GM23338 (cell line): ENCODE data around the gene GALNT16. TPM values are rescaled to one million over a fixed set of nuclear protein-coding genes. Genes with fewer than 3 reads are reported as not detected.

Source experiments
- ATAC-seq: fragments of 200-7000 bp; cut with Tn5 transposase; 3 replicates; pipeline ENCODE4 v1.9.1; 2020
- DNase-seq: peaks from one replicate; pipeline ENCODE4 v3.0.0-alpha.2; 2015; ENCODE audit warnings: low spot score
- H2AFZ ChIP-seq: fragments of 200-600 bp; sonication (generic); 2 replicates; pipeline ENCODE4 v1.8.0; 2016; ENCODE audit warnings: antibody characterized with exemption, mild to moderate bottlenecking, moderate library complexity
- H3F3A ChIP-seq: fragments of 200-600 bp; sonication (generic); replicated peaks from 2 replicates; pipeline ENCODE4 v1.8.0; 2017; ENCODE audit warnings: antibody characterized with exemption, mixed run types, low read depth
- H3K27ac ChIP-seq: fragments of 200-600 bp; sonication (generic); 2 replicates; pipeline ENCODE4 v1.6.1; 2016; ENCODE audit warnings: low read depth
- H3K27me3 ChIP-seq: fragments of 200-600 bp; sonication (generic); 2 replicates; pipeline ENCODE4 v1.8.0; 2016; ENCODE audit warnings: mild to moderate bottlenecking, mixed run types, moderate library complexity; ENCODE audit not compliant: insufficient read depth
- H3K36me3 ChIP-seq: fragments of 200-600 bp; sonication (generic); 2 replicates; pipeline ENCODE4 v1.8.0; 2016; ENCODE audit warnings: mild to moderate bottlenecking; ENCODE audit not compliant: insufficient read depth
- H3K4me1 ChIP-seq: fragments of 200-600 bp; sonication (generic); 2 replicates; pipeline ENCODE4 v1.8.0; 2016; ENCODE audit warnings: mild to moderate bottlenecking, moderate library complexity; ENCODE audit not compliant: insufficient read depth
- H3K4me2 ChIP-seq: fragments of 200-600 bp; sonication (generic); 2 replicates; pipeline ENCODE4 v1.7.1; 2017; ENCODE audit warnings: mixed run types
- H3K4me3 ChIP-seq: fragments of 200-600 bp; sonication (generic); 2 replicates; pipeline ENCODE4 v1.6.1; 2016; ENCODE audit warnings: mixed run types
- H3K79me2 ChIP-seq: fragments of 200-600 bp; sonication (generic); replicated peaks from 2 replicates; pipeline ENCODE4 v1.8.0; 2017; ENCODE audit warnings: mild to moderate bottlenecking; ENCODE audit not compliant: insufficient read depth
- H3K9me2 ChIP-seq: fragments of 200-600 bp; sonication (generic); 2 replicates; pipeline ENCODE4 v1.8.0; 2017; ENCODE audit not compliant: insufficient read depth
- H4K20me1 ChIP-seq: fragments of 200-600 bp; sonication (generic); replicated peaks from 2 replicates; pipeline ENCODE4 v1.8.0; 2017; ENCODE audit warnings: mild to moderate bottlenecking; ENCODE audit not compliant: insufficient read depth
- H3K27ac Mint-ChIP-seq: 2 replicates; pipeline ENCODE4 v1.8.0; 2020; ENCODE audit warnings: inconsistent platforms, mild to moderate bottlenecking, moderate library complexity, mixed read lengths
- H3K27me3 Mint-ChIP-seq: 3 replicates; pipeline ENCODE4 v1.8.0; 2022; ENCODE audit warnings: low read depth, mild to moderate bottlenecking, moderate library complexity, mixed read lengths, inconsistent platforms; ENCODE audit not compliant: insufficient read depth, poor library complexity
- H3K36me3 Mint-ChIP-seq: 3 replicates; pipeline ENCODE4 v1.8.0; 2021; ENCODE audit warnings: low read depth, mild to moderate bottlenecking, inconsistent platforms, moderate library complexity, mixed read lengths
- H3K4me1 Mint-ChIP-seq: 3 replicates; pipeline ENCODE4 v1.8.0; 2020; ENCODE audit warnings: mild to moderate bottlenecking, inconsistent platforms, mixed read lengths
- H3K4me3 Mint-ChIP-seq: 3 replicates; pipeline ENCODE4 v1.8.0; 2021; ENCODE audit warnings: moderate library complexity, mild to moderate bottlenecking, inconsistent platforms, mixed read lengths
- H3K9me3 Mint-ChIP-seq: 3 replicates; pipeline ENCODE4 v1.8.0; 2020; ENCODE audit warnings: moderate library complexity, mild to moderate bottlenecking, inconsistent platforms, mixed read lengths
- CREB1 ChIP-seq: fragments of 250-450 bp; sonication (Bioruptor Pico); IDR thresholded peaks from 2 replicates; pipeline ENCODE4 v1.5.0; 2020; ENCODE audit warnings: low read depth, mild to moderate bottlenecking, moderate library complexity
- EZH2 ChIP-seq: fragments of 200-600 bp; sonication (generic); IDR thresholded peaks from one replicate; pipeline ENCODE4 v1.8.0; 2017; ENCODE audit warnings: antibody characterized with exemption, mild to moderate bottlenecking, low read depth; ENCODE audit not compliant: unreplicated experiment
- EZH2phosphoT487 ChIP-seq: fragments of 200-600 bp; sonication (generic); IDR thresholded peaks from one replicate; pipeline ENCODE4 v1.8.1; 2018; ENCODE audit warnings: antibody characterized with exemption; ENCODE audit not compliant: unreplicated experiment
- JUNB ChIP-seq: IDR thresholded peaks from one replicate; pipeline ENCODE4 v1.6.1; 2016; ENCODE audit warnings: antibody characterized with exemption; ENCODE audit not compliant: unreplicated experiment
- NANOG ChIP-seq: IDR thresholded peaks from 2 replicates; pipeline ENCODE4 v1.6.1; 2016; ENCODE audit warnings: antibody characterized with exemption, borderline replicate concordance
- POLR2AphosphoS5 ChIP-seq: IDR thresholded peaks from 2 replicates; pipeline ENCODE4 v1.6.1; 2016; ENCODE audit warnings: antibody characterized with exemption, low read depth
- STAT1 ChIP-seq: IDR thresholded peaks from one replicate; pipeline ENCODE4 v1.6.1; 2016; ENCODE audit warnings: antibody characterized with exemption; ENCODE audit not compliant: unreplicated experiment
- ZNF114 ChIP-seq: fragments of 250-450 bp; sonication (Bioruptor Pico); IDR thresholded peaks from 2 replicates; pipeline ENCODE4 v1.5.0; 2020; ENCODE audit warnings: mild to moderate bottlenecking, moderate library complexity
- ZNF331 ChIP-seq: fragments of 250-450 bp; sonication (Bioruptor Pico); IDR thresholded peaks from 2 replicates; pipeline ENCODE4 v1.5.0; 2020; ENCODE audit warnings: low read depth, mild to moderate bottlenecking, moderate library complexity
- polyA plus RNA-seq: library from polyadenylated mRNA; unstranded; fragments of >200 nt; fragmentation: Nextera tagmentation; extraction: Ambion mirVana; gene quantifications from 2 replicates; pipeline ENCODE4 v1.2.1, GENCODE V29; 2016
- total RNA-seq: library from RNA; depleted of rRNA; stranded (reverse); fragments of >200 nt; shearing (Covaris generic); gene quantifications from 2 replicates; pipeline ENCODE4 v1.2.3, GENCODE V29; 2014
- TF ChIP-seq, protein P1 (sequence below), 2 experiments: fragments of 200-600 bp in 1 of 2; sonication (generic) in 1 of 2; conservative IDR thresholded peaks; 2 replicates each; pipeline versions ENCODE4 v1.5.1 to v1.6.1; 2016 to 2017; ENCODE audit warnings: antibody characterized with exemption in 2 of 2, low read depth in 2 of 2, mild to moderate bottlenecking in 2 of 2, moderate library complexity in 1 of 2
- TF ChIP-seq, protein P2 (sequence below): IDR thresholded peaks from 2 replicates; pipeline ENCODE4 v1.6.1; 2016; ENCODE audit warnings: antibody characterized with exemption
- TF ChIP-seq, protein P3 (sequence below): fragments of 250-450 bp; sonication (Bioruptor Pico); IDR thresholded peaks from 2 replicates; pipeline ENCODE4 v1.5.0; 2020; ENCODE audit warnings: mild to moderate bottlenecking, moderate library complexity
- TF ChIP-seq, protein P4 (sequence below): IDR thresholded peaks from one replicate; pipeline ENCODE4 v1.6.1; 2018; ENCODE audit warnings: antibody characterized with exemption; ENCODE audit not compliant: unreplicated experiment

The GALNT16 gene
- total and polyA plus RNA-seq, 2 experiments from 2014 or later, result 1.5 to 2.9 TPM

DNA sequence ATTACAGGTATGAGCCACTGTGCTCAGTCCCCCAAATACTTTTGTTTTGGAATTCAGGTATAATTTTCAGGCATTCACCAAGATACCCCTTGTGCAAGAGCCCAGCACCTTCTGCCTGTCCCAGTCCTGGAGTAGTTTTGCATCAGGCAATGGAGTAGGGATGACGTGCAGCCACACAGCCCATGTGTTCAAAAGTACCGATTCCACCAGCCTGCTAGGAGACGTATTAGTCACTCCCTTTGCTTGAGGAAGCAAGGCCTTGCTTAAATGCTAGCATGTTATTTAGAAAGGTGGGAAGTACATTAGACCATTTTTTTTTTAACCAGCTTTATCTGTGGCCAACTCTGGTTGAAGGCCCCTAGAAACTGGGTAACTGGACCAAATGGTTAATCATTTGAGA, 15.0 kb upstream of the GALNT16 start:
- H3K4me3 Mint-ChIP-seq, result no peak overlapping the region
- H3K27ac Mint-ChIP-seq, result no peak overlapping the region
- H3K4me1 Mint-ChIP-seq, result no peaks in the 10 kb centered on the region
- H3K36me3 ChIP-seq, result no peaks in the 10 kb centered on the region
- ATAC-seq (no peak), DNase-seq (no peak)
- no peak overlapping the region for H3K4me3 ChIP-seq
- TF ChIP-seq, protein P1, sequence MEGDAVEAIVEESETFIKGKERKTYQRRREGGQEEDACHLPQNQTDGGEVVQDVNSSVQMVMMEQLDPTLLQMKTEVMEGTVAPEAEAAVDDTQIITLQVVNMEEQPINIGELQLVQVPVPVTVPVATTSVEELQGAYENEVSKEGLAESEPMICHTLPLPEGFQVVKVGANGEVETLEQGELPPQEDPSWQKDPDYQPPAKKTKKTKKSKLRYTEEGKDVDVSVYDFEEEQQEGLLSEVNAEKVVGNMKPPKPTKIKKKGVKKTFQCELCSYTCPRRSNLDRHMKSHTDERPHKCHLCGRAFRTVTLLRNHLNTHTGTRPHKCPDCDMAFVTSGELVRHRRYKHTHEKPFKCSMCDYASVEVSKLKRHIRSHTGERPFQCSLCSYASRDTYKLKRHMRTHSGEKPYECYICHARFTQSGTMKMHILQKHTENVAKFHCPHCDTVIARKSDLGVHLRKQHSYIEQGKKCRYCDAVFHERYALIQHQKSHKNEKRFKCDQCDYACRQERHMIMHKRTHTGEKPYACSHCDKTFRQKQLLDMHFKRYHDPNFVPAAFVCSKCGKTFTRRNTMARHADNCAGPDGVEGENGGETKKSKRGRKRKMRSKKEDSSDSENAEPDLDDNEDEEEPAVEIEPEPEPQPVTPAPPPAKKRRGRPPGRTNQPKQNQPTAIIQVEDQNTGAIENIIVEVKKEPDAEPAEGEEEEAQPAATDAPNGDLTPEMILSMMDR (conservative IDR thresholded peaks at IDR 0.05; ENCODE audit: low read depth in 2 of 2), result no peak
- TF ChIP-seq, protein P2, sequence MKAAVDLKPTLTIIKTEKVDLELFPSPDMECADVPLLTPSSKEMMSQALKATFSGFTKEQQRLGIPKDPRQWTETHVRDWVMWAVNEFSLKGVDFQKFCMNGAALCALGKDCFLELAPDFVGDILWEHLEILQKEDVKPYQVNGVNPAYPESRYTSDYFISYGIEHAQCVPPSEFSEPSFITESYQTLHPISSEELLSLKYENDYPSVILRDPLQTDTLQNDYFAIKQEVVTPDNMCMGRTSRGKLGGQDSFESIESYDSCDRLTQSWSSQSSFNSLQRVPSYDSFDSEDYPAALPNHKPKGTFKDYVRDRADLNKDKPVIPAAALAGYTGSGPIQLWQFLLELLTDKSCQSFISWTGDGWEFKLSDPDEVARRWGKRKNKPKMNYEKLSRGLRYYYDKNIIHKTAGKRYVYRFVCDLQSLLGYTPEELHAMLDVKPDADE, result no peak
- TF ChIP-seq CREB1 (CRISPR knock-in tag), result no peak
- no peak for TF ChIP-seq NANOG
- TF ChIP-seq, protein P3, sequence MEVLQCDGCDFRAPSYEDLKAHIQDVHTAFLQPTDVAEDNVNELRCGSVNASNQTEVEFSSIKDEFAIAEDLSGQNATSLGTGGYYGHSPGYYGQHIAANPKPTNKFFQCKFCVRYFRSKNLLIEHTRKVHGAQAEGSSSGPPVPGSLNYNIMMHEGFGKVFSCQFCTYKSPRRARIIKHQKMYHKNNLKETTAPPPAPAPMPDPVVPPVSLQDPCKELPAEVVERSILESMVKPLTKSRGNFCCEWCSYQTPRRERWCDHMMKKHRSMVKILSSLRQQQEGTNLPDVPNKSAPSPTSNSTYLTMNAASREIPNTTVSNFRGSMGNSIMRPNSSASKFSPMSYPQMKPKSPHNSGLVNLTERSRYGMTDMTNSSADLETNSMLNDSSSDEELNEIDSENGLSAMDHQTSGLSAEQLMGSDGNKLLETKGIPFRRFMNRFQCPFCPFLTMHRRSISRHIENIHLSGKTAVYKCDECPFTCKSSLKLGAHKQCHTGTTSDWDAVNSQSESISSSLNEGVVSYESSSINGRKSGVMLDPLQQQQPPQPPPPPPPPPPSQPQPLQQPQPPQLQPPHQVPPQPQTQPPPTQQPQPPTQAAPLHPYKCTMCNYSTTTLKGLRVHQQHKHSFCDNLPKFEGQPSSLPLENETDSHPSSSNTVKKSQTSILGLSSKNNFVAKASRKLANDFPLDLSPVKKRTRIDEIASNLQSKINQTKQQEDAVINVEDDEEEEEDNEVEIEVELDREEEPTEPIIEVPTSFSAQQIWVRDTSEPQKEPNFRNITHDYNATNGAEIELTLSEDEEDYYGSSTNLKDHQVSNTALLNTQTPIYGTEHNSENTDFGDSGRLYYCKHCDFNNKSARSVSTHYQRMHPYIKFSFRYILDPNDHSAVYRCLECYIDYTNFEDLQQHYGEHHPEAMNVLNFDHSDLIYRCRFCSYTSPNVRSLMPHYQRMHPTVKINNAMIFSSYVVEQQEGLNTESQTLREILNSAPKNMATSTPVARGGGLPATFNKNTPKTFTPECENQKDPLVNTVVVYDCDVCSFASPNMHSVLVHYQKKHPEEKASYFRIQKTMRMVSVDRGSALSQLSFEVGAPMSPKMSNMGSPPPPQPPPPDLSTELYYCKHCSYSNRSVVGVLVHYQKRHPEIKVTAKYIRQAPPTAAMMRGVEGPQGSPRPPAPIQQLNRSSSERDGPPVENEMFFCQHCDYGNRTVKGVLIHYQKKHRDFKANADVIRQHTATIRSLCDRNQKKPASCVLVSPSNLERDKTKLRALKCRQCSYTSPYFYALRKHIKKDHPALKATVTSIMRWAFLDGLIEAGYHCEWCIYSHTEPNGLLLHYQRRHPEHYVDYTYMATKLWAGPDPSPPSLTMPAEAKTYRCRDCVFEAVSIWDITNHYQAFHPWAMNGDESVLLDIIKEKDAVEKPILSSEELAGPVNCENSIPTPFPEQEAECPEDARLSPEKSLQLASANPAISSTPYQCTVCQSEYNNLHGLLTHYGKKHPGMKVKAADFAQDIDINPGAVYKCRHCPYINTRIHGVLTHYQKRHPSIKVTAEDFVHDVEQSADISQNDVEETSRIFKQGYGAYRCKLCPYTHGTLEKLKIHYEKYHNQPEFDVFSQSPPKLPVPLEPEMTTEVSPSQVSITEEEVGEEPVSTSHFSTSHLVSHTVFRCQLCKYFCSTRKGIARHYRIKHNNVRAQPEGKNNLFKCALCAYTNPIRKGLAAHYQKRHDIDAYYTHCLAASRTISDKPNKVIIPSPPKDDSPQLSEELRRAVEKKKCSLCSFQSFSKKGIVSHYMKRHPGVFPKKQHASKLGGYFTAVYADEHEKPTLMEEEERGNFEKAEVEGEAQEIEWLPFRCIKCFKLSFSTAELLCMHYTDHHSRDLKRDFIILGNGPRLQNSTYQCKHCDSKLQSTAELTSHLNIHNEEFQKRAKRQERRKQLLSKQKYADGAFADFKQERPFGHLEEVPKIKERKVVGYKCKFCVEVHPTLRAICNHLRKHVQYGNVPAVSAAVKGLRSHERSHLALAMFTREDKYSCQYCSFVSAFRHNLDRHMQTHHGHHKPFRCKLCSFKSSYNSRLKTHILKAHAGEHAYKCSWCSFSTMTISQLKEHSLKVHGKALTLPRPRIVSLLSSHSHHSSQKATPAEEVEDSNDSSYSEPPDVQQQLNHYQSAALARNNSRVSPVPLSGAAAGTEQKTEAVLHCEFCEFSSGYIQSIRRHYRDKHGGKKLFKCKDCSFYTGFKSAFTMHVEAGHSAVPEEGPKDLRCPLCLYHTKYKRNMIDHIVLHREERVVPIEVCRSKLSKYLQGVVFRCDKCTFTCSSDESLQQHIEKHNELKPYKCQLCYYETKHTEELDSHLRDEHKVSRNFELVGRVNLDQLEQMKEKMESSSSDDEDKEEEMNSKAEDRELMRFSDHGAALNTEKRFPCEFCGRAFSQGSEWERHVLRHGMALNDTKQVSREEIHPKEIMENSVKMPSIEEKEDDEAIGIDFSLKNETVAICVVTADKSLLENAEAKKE (CRISPR knock-in tag), result no peak
- TF ChIP-seq EZH2, result no peak
- no peak for TF ChIP-seq JUNB
- TF ChIP-seq ZNF331 (CRISPR knock-in tag), result no peak
- TF ChIP-seq, protein P4, sequence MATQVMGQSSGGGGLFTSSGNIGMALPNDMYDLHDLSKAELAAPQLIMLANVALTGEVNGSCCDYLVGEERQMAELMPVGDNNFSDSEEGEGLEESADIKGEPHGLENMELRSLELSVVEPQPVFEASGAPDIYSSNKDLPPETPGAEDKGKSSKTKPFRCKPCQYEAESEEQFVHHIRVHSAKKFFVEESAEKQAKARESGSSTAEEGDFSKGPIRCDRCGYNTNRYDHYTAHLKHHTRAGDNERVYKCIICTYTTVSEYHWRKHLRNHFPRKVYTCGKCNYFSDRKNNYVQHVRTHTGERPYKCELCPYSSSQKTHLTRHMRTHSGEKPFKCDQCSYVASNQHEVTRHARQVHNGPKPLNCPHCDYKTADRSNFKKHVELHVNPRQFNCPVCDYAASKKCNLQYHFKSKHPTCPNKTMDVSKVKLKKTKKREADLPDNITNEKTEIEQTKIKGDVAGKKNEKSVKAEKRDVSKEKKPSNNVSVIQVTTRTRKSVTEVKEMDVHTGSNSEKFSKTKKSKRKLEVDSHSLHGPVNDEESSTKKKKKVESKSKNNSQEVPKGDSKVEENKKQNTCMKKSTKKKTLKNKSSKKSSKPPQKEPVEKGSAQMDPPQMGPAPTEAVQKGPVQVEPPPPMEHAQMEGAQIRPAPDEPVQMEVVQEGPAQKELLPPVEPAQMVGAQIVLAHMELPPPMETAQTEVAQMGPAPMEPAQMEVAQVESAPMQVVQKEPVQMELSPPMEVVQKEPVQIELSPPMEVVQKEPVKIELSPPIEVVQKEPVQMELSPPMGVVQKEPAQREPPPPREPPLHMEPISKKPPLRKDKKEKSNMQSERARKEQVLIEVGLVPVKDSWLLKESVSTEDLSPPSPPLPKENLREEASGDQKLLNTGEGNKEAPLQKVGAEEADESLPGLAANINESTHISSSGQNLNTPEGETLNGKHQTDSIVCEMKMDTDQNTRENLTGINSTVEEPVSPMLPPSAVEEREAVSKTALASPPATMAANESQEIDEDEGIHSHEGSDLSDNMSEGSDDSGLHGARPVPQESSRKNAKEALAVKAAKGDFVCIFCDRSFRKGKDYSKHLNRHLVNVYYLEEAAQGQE, result no peak
- no peak for TF ChIP-seq POLR2AphosphoS5
- TF ChIP-seq EZH2phosphoT487, result no peak
- TF ChIP-seq STAT1, result no peak
- TF ChIP-seq ZNF114, result no peak
- H2AFZ ChIP-seq, result no peak overlapping the region
- H3K9me2 ChIP-seq, result no peaks in the 10 kb centered on the region
- H3K27me3 ChIP-seq, result no peaks in the 10 kb centered on the region
- H4K20me1 ChIP-seq, result no peaks in the 10 kb centered on the region
- no peaks in the 10 kb centered on the region for H3F3A ChIP-seq
- no peaks in the 10 kb centered on the region for H3K36me3 Mint-ChIP-seq
- no peaks in the 10 kb centered on the region for H3K4me1 ChIP-seq
- H3K9me3 Mint-ChIP-seq, result no peaks in the 10 kb centered on the region
- no peaks in the 10 kb centered on the region for H3K79me2 ChIP-seq
- H3K27ac ChIP-seq, result no peak overlapping the region
- H3K4me2 ChIP-seq, result no peak overlapping the region
- no peaks in the 10 kb centered on the region for H3K27me3 Mint-ChIP-seq
